Omental fat pad (tissue), 4 donors: ENCODE data around the gene HPCAL1. TPM values are rescaled to one million over a fixed set of nuclear protein-coding genes. Genes with fewer than 3 reads are reported as not detected.
"Not testable (repeated sequence)": the region's sequence is repeated elsewhere in the genome, so short reads cannot be mapped to it uniquely, and the experiment has no call there.

Source experiments
- ATAC-seq: fragments of 150-250 bp; one replicate; pipeline ENCODE4 v1.9.1; 2016; ENCODE audit warnings: mild to moderate bottlenecking, moderate library complexity; ENCODE audit not compliant: low FRiP score
- DNase-seq: peaks from one replicate; pipeline ENCODE4 v3.0.0-alpha.2; 2019; ENCODE audit warnings: low spot score
- CTCF ChIP-seq, 3 donors: fragments of 450-650 bp; IDR thresholded peaks; one replicate each; pipeline ENCODE4 v1.5.1; 2016 to 2017; ENCODE audit warnings: antibody characterized with exemption in 3 of 3, mild to moderate bottlenecking in 3 of 3, moderate library complexity in 2 of 3
- total RNA-seq, 4 donors: library from RNA; depleted of rRNA; stranded (reverse); fragments of >200 nt; gene quantifications; one replicate each; pipeline ENCODE4 v1.1.0, GENCODE V29; 2016

Gene HPCAL1
- total RNA-seq, 4 donors from 2014 or later: 51.8 to 75.8 (median 67.8) TPM

GRCh38 chr2:10293603-10294002 lies 9.1 kb upstream of the HPCAL1 start:
- DNase-seq (no peak), ATAC-seq (no peak)
- no peak for TF ChIP-seq CTCF (IDR thresholded peaks at IDR 0.05)

GRCh38 chr2:10294077-10294476 lies 8.6 kb upstream of the HPCAL1 start:
- DNase-seq: no peak
- no peak for ATAC-seq
- TF ChIP-seq CTCF (IDR thresholded peaks at IDR 0.05): no peak

GRCh38 chr2:10295649-10296048 lies 7.1 kb upstream of the HPCAL1 start:
- not testable (repeated sequence) for ATAC-seq, DNase-seq

- DNase-seq: peak; percentile 21
- no peak for TF ChIP-seq CTCF (IDR thresholded peaks at IDR 0.05)
- ATAC-seq: no peak
These were observed 6.6 kb upstream of the HPCAL1 start for GRCh38 chr2:10296142-10296541.

- DNase-seq: no peak
- no peak for ATAC-seq
- TF ChIP-seq CTCF (IDR thresholded peaks at IDR 0.05): no peak
These were observed 5.4 kb upstream of the HPCAL1 start for GRCh38 chr2:10297191-10297830.

GRCh38 chr2:10297959-10298531 lies 4.7 kb upstream of the HPCAL1 start:
- DNase-seq: no peak
- ATAC-seq: no peak
- TF ChIP-seq CTCF (IDR thresholded peaks at IDR 0.05): no peak

- DNase-seq, ATAC-seq: not testable (repeated sequence)
These were observed 3.9 kb upstream of the HPCAL1 start for GRCh38 chr2:10298777-10299176.

- DNase-seq (no peak), ATAC-seq (no peak)
- no peak for TF ChIP-seq CTCF (IDR thresholded peaks at IDR 0.05)
These were observed 2.3 kb upstream of the HPCAL1 start for GRCh38 chr2:10300328-10300920.
